ENCODE data around the gene ANAPC2. TPM values are rescaled to one million over a fixed set of nuclear protein-coding genes. Genes with fewer than 3 reads are reported as not detected.
A peak's percentile ranks its signal among the peaks of the same experiment; 100 is the strongest.

ANAPC2 gene
- total and polyA plus RNA-seq, 2 of the 4 experiments (the other 2 are of a cell fraction) = 9.3 to 29.5 TPM

GRCh38 chr9:137188086-137188489 is 272 bp downstream of the ANAPC2 start:
- H3K9ac ChIP-seq (ENCODE audit: low read depth, low read length) = peak overlapping the region; percentile 84
- WGBS, 2 experiments (ENCODE audit: extremely low coverage in 2 of 2, insufficient read length in 1 of 2) = 2% methylated on average over 17 of the region's 31 CpGs; no CpG with 5 or more reads in 1 of the 2 experiments
- BruUV-seq (replicated peaks) = no TSS peak
- in situ Hi-C loops (cut with MboI; ENCODE audit: low sequenced_read_pairs) (no loop called here), dilution Hi-C loops (cut with HindIII; ENCODE audit: low sequenced_read_pairs, unreplicated experiment) (no loop called here), intact Hi-C loops (cut with micrococcal nuclease) (no loop called here)
- H3K27ac ChIP-seq (ENCODE audit: insufficient read depth, low read length) = peak overlapping the region; percentile 66
- peak overlapping the region; percentile 59; the same call in 1 of the 2 replicates for H4K91ac ChIP-seq (ENCODE audit: insufficient read depth, low read depth, low read length)
- H3K14ac ChIP-seq (replicated peaks; ENCODE audit: low read depth, low read length) = peak overlapping the region; percentile 42; the same call in 1 of the 2 replicates
- ATAC-seq (ENCODE audit: low read depth) = peak; percentile 3
- peak overlapping the region; percentile 99 for H2AFZ ChIP-seq (replicated peaks; ENCODE audit: low read length, poor library complexity)
- TF ChIP-seq MAFK (IDR thresholded peaks at IDR 0.05; ENCODE audit: low read depth, low read length) (no peak), BHLHE40 (IDR thresholded peaks at IDR 0.05; ENCODE audit: low read depth, low read length) (no peak), MXI1 (IDR thresholded peaks at IDR 0.05; ENCODE audit: borderline replicate concordance, low read depth, low read length) (no peak), POLR2A (IDR thresholded peaks at IDR 0.05; ENCODE audit: low read depth, low read length) (no peak), USF2 (IDR thresholded peaks at IDR 0.05; ENCODE audit: low read depth, low read length) (no peak), SMC3 (IDR thresholded peaks at IDR 0.05; ENCODE audit: low read depth, low read length) (no peak), RFX5 (IDR thresholded peaks at IDR 0.05; ENCODE audit: low read depth, low read length) (no peak)
- TF ChIP-seq, protein P1, sequence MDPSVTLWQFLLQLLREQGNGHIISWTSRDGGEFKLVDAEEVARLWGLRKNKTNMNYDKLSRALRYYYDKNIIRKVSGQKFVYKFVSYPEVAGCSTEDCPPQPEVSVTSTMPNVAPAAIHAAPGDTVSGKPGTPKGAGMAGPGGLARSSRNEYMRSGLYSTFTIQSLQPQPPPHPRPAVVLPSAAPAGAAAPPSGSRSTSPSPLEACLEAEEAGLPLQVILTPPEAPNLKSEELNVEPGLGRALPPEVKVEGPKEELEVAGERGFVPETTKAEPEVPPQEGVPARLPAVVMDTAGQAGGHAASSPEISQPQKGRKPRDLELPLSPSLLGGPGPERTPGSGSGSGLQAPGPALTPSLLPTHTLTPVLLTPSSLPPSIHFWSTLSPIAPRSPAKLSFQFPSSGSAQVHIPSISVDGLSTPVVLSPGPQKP (IDR thresholded peaks at IDR 0.05; ENCODE audit: borderline replicate concordance, low read depth, low read length) = no peak
- TF ChIP-seq, protein P2, sequence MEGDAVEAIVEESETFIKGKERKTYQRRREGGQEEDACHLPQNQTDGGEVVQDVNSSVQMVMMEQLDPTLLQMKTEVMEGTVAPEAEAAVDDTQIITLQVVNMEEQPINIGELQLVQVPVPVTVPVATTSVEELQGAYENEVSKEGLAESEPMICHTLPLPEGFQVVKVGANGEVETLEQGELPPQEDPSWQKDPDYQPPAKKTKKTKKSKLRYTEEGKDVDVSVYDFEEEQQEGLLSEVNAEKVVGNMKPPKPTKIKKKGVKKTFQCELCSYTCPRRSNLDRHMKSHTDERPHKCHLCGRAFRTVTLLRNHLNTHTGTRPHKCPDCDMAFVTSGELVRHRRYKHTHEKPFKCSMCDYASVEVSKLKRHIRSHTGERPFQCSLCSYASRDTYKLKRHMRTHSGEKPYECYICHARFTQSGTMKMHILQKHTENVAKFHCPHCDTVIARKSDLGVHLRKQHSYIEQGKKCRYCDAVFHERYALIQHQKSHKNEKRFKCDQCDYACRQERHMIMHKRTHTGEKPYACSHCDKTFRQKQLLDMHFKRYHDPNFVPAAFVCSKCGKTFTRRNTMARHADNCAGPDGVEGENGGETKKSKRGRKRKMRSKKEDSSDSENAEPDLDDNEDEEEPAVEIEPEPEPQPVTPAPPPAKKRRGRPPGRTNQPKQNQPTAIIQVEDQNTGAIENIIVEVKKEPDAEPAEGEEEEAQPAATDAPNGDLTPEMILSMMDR (conservative IDR thresholded peaks at IDR 0.05; ENCODE audit: low read depth, low read length) = no peak
- 0 out of 2 replicates have a peak overlapping the region, but pooled peaks have one; percentile 35 for H3K23ac ChIP-seq (ENCODE audit: low read depth, low read length)
- H2BK20ac ChIP-seq (ENCODE audit: low read depth, low read length) = no peak overlapping the region
- H3K18ac ChIP-seq (ENCODE audit: low read depth, low read length) = no peak overlapping the region
- peaks cover 16% of the 10 kb centered on the region for H3K4me1 ChIP-seq (ENCODE audit: control insufficient read depth, insufficient read depth, low read length)
- peaks cover 5 to 57% of the 10 kb centered on the region in 2 experiments for H3K79me1 ChIP-seq (ENCODE audit: low read depth in 1 of 2, low read length in 2 of 2)
- H3K27me3 ChIP-seq (ENCODE audit: control insufficient read depth, insufficient read depth, low read length) = no peaks in the 10 kb centered on the region
- H3K36me3 ChIP-seq (ENCODE audit: control insufficient read depth, insufficient read depth, low read length) = peaks cover 57% of the 10 kb centered on the region
- peak overlapping the region; percentile 68 for H2BK5ac ChIP-seq (ENCODE audit: low read depth, low read length, poor library complexity, severe bottlenecking)
- peak overlapping the region; percentile 69 to 97 for H4K8ac ChIP-seq (ENCODE audit: low read depth in 2 of 2, low read length in 2 of 2)
- ChIA-PET CTCF (no interaction called here), POLR2A (ENCODE audit: unreplicated experiment) (interaction anchor here (0.6 to 0.8 kb wide), 2 partner anchors 55 to 101 kb away, joined by 3 to 6 read pairs; partner anchors contain the start of gene MAN1B1)
- peak overlapping the region; percentile 84 for H2AK5ac ChIP-seq (ENCODE audit: low read depth, low read length)
- H2BK15ac ChIP-seq (ENCODE audit: low read depth, low read length) = no peak overlapping the region
- H4K5ac ChIP-seq (ENCODE audit: low read depth, low read length) = peak overlapping the region; percentile 81
- DNase-seq = no peak
- peak overlapping the region; percentile 96 for H2AK9ac ChIP-seq (replicated peaks; ENCODE audit: low read depth, low read length, poor library complexity)
- 0 out of 2 replicates have a peak overlapping the region, but pooled peaks have one; percentile 38 for H3K56ac ChIP-seq (ENCODE audit: extremely low read depth, insufficient read depth, low read length)
- H2BK120ac ChIP-seq (ENCODE audit: low read depth, low read length) = no peak overlapping the region
- peak overlapping the region; percentile 88 for H3K4me2 ChIP-seq (ENCODE audit: low read depth, low read length)
- no peaks in the 10 kb centered on the region for H3K9me3 ChIP-seq (ENCODE audit: control insufficient read depth, insufficient read depth, low read length)
- peak overlapping the region; percentile 42 for H3K4ac ChIP-seq (ENCODE audit: low read depth, low read length)
- H4K20me1 ChIP-seq (ENCODE audit: insufficient read depth, low read length) = peaks cover 22% of the 10 kb centered on the region
- H3K4me3 ChIP-seq (ENCODE audit: insufficient read depth, low read depth, low read length) = peak overlapping the region; percentile 91
- no peaks in the 10 kb centered on the region for H3K9me1 ChIP-seq (ENCODE audit: insufficient read depth, low read length)
